ENCODE data around the gene ACRBP.

ACRBP gene

GRCh38 chr12:6647083-6647604, at the start of gene ACRBP:
Gene ACRBP (minus strand): TSS chr12:6647432. CDS start chr12:6647366, 66 bp downstream.
- peak; percentile 40 for DNase-seq

- DNase-seq: no peak
These were observed 48.2 kb upstream of the ACRBP start for GRCh38 chr12:6695313-6696045.

- DNase-seq: no peak
These were observed 47.5 kb upstream of the ACRBP start for GRCh38 chr12:6694701-6695100.

- no peak for DNase-seq
These were observed 46.7 kb upstream of the ACRBP start for GRCh38 chr12:6693832-6694355.

- no peak for DNase-seq
These were observed 45.7 kb upstream of the ACRBP start for GRCh38 chr12:6692888-6693287.

GRCh38 chr12:6691473-6691872, 44.2 kb upstream of the ACRBP start:
- no peak for DNase-seq

GRCh38 chr12:6688999-6689882, 42.0 kb upstream of the ACRBP start, which contains the start of gene ZNF384:
Gene ZNF384 (minus strand): TSS chr12:6689375. CDS start chr12:6679520, 9,855 bp downstream.
- peak; percentile 100 for DNase-seq

GRCh38 chr12:6688543-6688998, 41.3 kb upstream of the ACRBP start:
- no peak for DNase-seq

GRCh38 chr12:6685814-6686213, 38.6 kb upstream of the ACRBP start:
- no peak for DNase-seq

- peak; percentile 33 for DNase-seq
These were observed 37.4 kb upstream of the ACRBP start for GRCh38 chr12:6684609-6685008.

GRCh38 chr12:6676962-6677361, 29.7 kb upstream of the ACRBP start:
- no peak for DNase-seq

- no peak for DNase-seq
These were observed 24.9 kb upstream of the ACRBP start for GRCh38 chr12:6672143-6672542.

- no peak for DNase-seq
These were observed 20.5 kb upstream of the ACRBP start for GRCh38 chr12:6667559-6668210.

- DNase-seq: no peak
These were observed 19.0 kb upstream of the ACRBP start for GRCh38 chr12:6666211-6666610.

GRCh38 chr12:6664902-6665301, 17.7 kb upstream of the ACRBP start:
- DNase-seq: no peak

GRCh38 chr12:6662906-6663742, 15.9 kb upstream of the ACRBP start, which contains the start of gene ING4:
Gene ING4 (minus strand): TSS chr12:6663119. CDS start chr12:6663101, 18 bp downstream.
- DNase-seq: peak; percentile 100

GRCh38 chr12:6662602-6662905, 15.3 kb upstream of the ACRBP start:
- DNase-seq: no peak

- no peak for DNase-seq
These were observed 6.8 kb upstream of the ACRBP start for GRCh38 chr12:6653987-6654386.

GRCh38 chr12:6653342-6653741, 6.1 kb upstream of the ACRBP start:
- no peak for DNase-seq

- no peak for DNase-seq
These were observed 5.2 kb upstream of the ACRBP start for GRCh38 chr12:6652391-6652790.

- DNase-seq: no peak
These were observed 3.6 kb upstream of the ACRBP start for GRCh38 chr12:6650832-6651231.

Data from NCI-H774 (cell line).